WTC11 (cell line): ENCODE data around the gene NAA20. TPM values are rescaled to one million over a fixed set of nuclear protein-coding genes. Genes with fewer than 3 reads are reported as not detected.

Source experiments
- ATAC-seq: fragments of 200-7000 bp; cut with Tn5 transposase; 2 replicates; pipeline ENCODE4 v1.10.0; 2021; ENCODE audit warnings: mild to moderate bottlenecking, moderate library complexity
- CTCF ChIA-PET: fragments of 300-600 bp; sonication (Branson Sonifier 250); formaldehyde crosslinking; loops from one replicate; lab custom pipeline; 2021; ENCODE audit warnings: antibody characterized with exemption; lab: Charles Lee
- POLR2A ChIA-PET: fragments of 350-600 bp; sonication (Branson Sonifier 250); formaldehyde crosslinking; loops from one replicate; lab custom pipeline; 2021; ENCODE audit warnings: antibody characterized with exemption; lab: Charles Lee
- DNase-seq: peaks from one replicate; pipeline ENCODE4 v3.0.0; 2021; ENCODE audit warnings: low spot score
- H3K27ac Mint-ChIP-seq: 2 replicates; pipeline ENCODE4 v1.8.0; 2021; ENCODE audit warnings: mixed read lengths
- H3K27me3 Mint-ChIP-seq: 2 replicates; pipeline ENCODE4 v1.8.0; 2021; ENCODE audit warnings: low read depth, mild to moderate bottlenecking, moderate library complexity, mixed read lengths
- H3K36me3 Mint-ChIP-seq: 2 replicates; pipeline ENCODE4 v1.8.0; 2021; ENCODE audit warnings: mixed read lengths
- H3K4me1 Mint-ChIP-seq: 2 replicates; pipeline ENCODE4 v1.8.0; 2022; ENCODE audit warnings: mixed read lengths
- H3K4me3 Mint-ChIP-seq: 2 replicates; pipeline ENCODE4 v1.8.0; 2021; ENCODE audit warnings: mild to moderate bottlenecking, moderate library complexity, mixed read lengths
- H3K9me3 Mint-ChIP-seq: 2 replicates; pipeline ENCODE4 v1.8.0; 2021; ENCODE audit warnings: mixed read lengths
- AFF4 ChIP-seq: sonication (generic); formaldehyde crosslinking; IDR thresholded peaks from 2 replicates; pipeline ENCODE4 v1.8.1; 2023; ENCODE audit warnings: mild to moderate bottlenecking, missing genetic modification reagents, borderline replicate concordance
- ATF1 ChIP-seq: sonication (generic); formaldehyde crosslinking; IDR thresholded peaks from 2 replicates; pipeline ENCODE4 v1.8.1; 2023; ENCODE audit warnings: mild to moderate bottlenecking, moderate library complexity, missing genetic modification reagents
- E2F5 ChIP-seq: sonication (generic); formaldehyde crosslinking; IDR thresholded peaks from 2 replicates; pipeline ENCODE4 v1.8.1; 2022; ENCODE audit warnings: mild to moderate bottlenecking, moderate library complexity, missing genetic modification reagents
- ELF4 ChIP-seq: sonication (generic); formaldehyde crosslinking; IDR thresholded peaks from 2 replicates; pipeline ENCODE4 v1.8.1; 2022; ENCODE audit warnings: low read depth, mild to moderate bottlenecking, moderate library complexity, missing genetic modification reagents
- ESRRA ChIP-seq: sonication (generic); formaldehyde crosslinking; IDR thresholded peaks from 2 replicates; pipeline ENCODE4 v1.8.1; 2022; ENCODE audit warnings: mild to moderate bottlenecking, missing genetic modification reagents, borderline replicate concordance
- FOXK1 ChIP-seq: sonication (generic); formaldehyde crosslinking; IDR thresholded peaks from 2 replicates; pipeline ENCODE4 v1.8.0; 2022; ENCODE audit warnings: mild to moderate bottlenecking, moderate library complexity, missing genetic modification reagents
- GRHL2 ChIP-seq: fragments of 250-450 bp; sonication (Bioruptor Pico); IDR thresholded peaks from 2 replicates; pipeline ENCODE4 v1.8.0; 2022; ENCODE audit warnings: mild to moderate bottlenecking, moderate library complexity; ENCODE audit not compliant: insufficient replicate concordance, severe bottlenecking
- IRF1 ChIP-seq: sonication (generic); formaldehyde crosslinking; IDR thresholded peaks from 2 replicates; pipeline ENCODE4 v1.8.0; 2023; ENCODE audit warnings: missing genetic modification reagents
- JAZF1 ChIP-seq: fragments of 250-450 bp; sonication (Bioruptor Pico); IDR thresholded peaks from 2 replicates; pipeline ENCODE4 v1.9.0; 2021; ENCODE audit warnings: moderate library complexity, mild to moderate bottlenecking, inconsistent platforms
- MLX ChIP-seq: sonication (generic); formaldehyde crosslinking; IDR thresholded peaks from 2 replicates; pipeline ENCODE4 v1.8.1; 2023; ENCODE audit warnings: mild to moderate bottlenecking, missing genetic modification reagents, moderate library complexity
- MYBL2 ChIP-seq: sonication (generic); formaldehyde crosslinking; IDR thresholded peaks from 2 replicates; pipeline ENCODE4 v1.8.1; 2023; ENCODE audit warnings: mild to moderate bottlenecking, moderate library complexity, missing genetic modification reagents
- NFE2L1 ChIP-seq: sonication (generic); formaldehyde crosslinking; IDR thresholded peaks from 2 replicates; pipeline ENCODE4 v1.8.1; 2023; ENCODE audit warnings: missing genetic modification reagents
- PRRX2 ChIP-seq: fragments of 250-450 bp; sonication (Bioruptor Pico); IDR thresholded peaks from 2 replicates; pipeline ENCODE4 v1.8.0; 2021; ENCODE audit warnings: mild to moderate bottlenecking
- SMAD4 ChIP-seq: sonication (generic); formaldehyde crosslinking; IDR thresholded peaks from 2 replicates; pipeline ENCODE4 v1.8.0; 2022; ENCODE audit warnings: mild to moderate bottlenecking, missing genetic modification reagents
- TEAD1 ChIP-seq: sonication (generic); formaldehyde crosslinking; IDR thresholded peaks from 2 replicates; pipeline ENCODE4 v1.8.0; 2022; ENCODE audit warnings: mild to moderate bottlenecking, missing genetic modification reagents
- TEAD4 ChIP-seq: sonication (generic); formaldehyde crosslinking; IDR thresholded peaks from 2 replicates; pipeline ENCODE4 v1.8.0; 2022; ENCODE audit warnings: mild to moderate bottlenecking, missing genetic modification reagents
- TP53 ChIP-seq: sonication (generic); formaldehyde crosslinking; IDR thresholded peaks from 2 replicates; pipeline ENCODE4 v1.8.1; 2023; ENCODE audit warnings: mild to moderate bottlenecking, missing genetic modification reagents
- ZBTB43 ChIP-seq: sonication (generic); formaldehyde crosslinking; IDR thresholded peaks from 2 replicates; pipeline ENCODE4 v1.8.1; 2023; ENCODE audit warnings: mild to moderate bottlenecking, missing genetic modification reagents
- ZNF138 ChIP-seq: sonication (generic); formaldehyde crosslinking; conservative IDR thresholded peaks from 2 replicates; pipeline ENCODE4 v1.8.1; 2022; ENCODE audit warnings: mild to moderate bottlenecking, moderate library complexity, missing genetic modification reagents
- ZNF232 ChIP-seq: sonication (generic); formaldehyde crosslinking; IDR thresholded peaks from 2 replicates; pipeline ENCODE4 v1.8.0; 2022; ENCODE audit warnings: mild to moderate bottlenecking, missing genetic modification reagents
- ZNF281 ChIP-seq: sonication (generic); formaldehyde crosslinking; IDR thresholded peaks from 2 replicates; pipeline ENCODE4 v1.8.0; 2023; ENCODE audit warnings: mild to moderate bottlenecking, missing genetic modification reagents
- ZNF317 ChIP-seq: sonication (generic); formaldehyde crosslinking; IDR thresholded peaks from 2 replicates; pipeline ENCODE4 v1.8.1; 2023; ENCODE audit warnings: low read depth, mild to moderate bottlenecking, moderate library complexity, missing genetic modification reagents, borderline replicate concordance
- ZNF416 ChIP-seq: fragments of 250-450 bp; sonication (Bioruptor Pico); IDR thresholded peaks from 2 replicates; pipeline ENCODE4 v1.9.0; 2021; ENCODE audit warnings: mild to moderate bottlenecking, inconsistent platforms
- total RNA-seq: library from RNA; stranded (reverse); gene quantifications from 3 replicates; pipeline ENCODE4 v1.2.3, GENCODE V29; 2021

The NAA20 gene
- total RNA-seq, 1 experiment from 2014 or later = 34.0 TPM

- ATAC-seq = no peak
- ChIA-PET CTCF (no interaction called here), POLR2A (no interaction called here)
- H3K4me1 Mint-ChIP-seq = peaks cover 31% of the 10 kb centered on the region
- H3K27me3 Mint-ChIP-seq = no peaks in the 10 kb centered on the region
- no peaks in the 10 kb centered on the region for H3K9me3 Mint-ChIP-seq
- no peak overlapping the region for H3K4me3 Mint-ChIP-seq
- no peak overlapping the region for H3K27ac Mint-ChIP-seq
- DNase-seq = no peak
- H3K36me3 Mint-ChIP-seq = no peaks in the 10 kb centered on the region
- TF ChIP-seq ZNF281 (CRISPR knock-in tag) = no peak
- no peak for TF ChIP-seq FOXK1
- TF ChIP-seq ZNF317 (CRISPR knock-in tag) = no peak
- no peak for TF ChIP-seq MYBL2 (CRISPR knock-in tag)
- no peak for TF ChIP-seq SMAD4 (CRISPR knock-in tag)
- TF ChIP-seq TP53 = no peak
- TF ChIP-seq ESRRA (CRISPR knock-in tag) = no peak
- no peak for TF ChIP-seq TEAD4
- TF ChIP-seq AFF4 (CRISPR knock-in tag) = no peak
- TF ChIP-seq TEAD1 = no peak
Measured at GRCh38 chr20:19990850-19991249, 26.3 kb upstream of the NAA20 start.

- Mint-ChIP-seq H3K4me1 (peaks cover 31% of the 10 kb centered on the region), H3K9me3 (no peaks in the 10 kb centered on the region), H3K27me3 (no peaks in the 10 kb centered on the region), H3K4me3 (no peak overlapping the region), H3K36me3 (no peaks in the 10 kb centered on the region), H3K27ac (no peak overlapping the region)
- ATAC-seq (no peak), DNase-seq (no peak)
- CTCF ChIA-PET = no interaction called here
- TF ChIP-seq ZNF281 (CRISPR knock-in tag) = no peak
- TF ChIP-seq IRF1 (CRISPR knock-in tag) = no peak
- no peak for TF ChIP-seq ELF4 (CRISPR knock-in tag)
- TF ChIP-seq E2F5 (CRISPR knock-in tag) = no peak
- TF ChIP-seq ZNF232 = no peak
- no peak for TF ChIP-seq MLX (CRISPR knock-in tag)
- TF ChIP-seq ZNF138 (CRISPR knock-in tag) = no peak
- TF ChIP-seq NFE2L1 = no peak
- no peak for TF ChIP-seq ZBTB43 (CRISPR knock-in tag)
- TF ChIP-seq PRRX2 (CRISPR knock-in tag) = no peak
- no peak for TF ChIP-seq ZNF416 (CRISPR knock-in tag)
- no peak for TF ChIP-seq ATF1
- no peak for TF ChIP-seq JAZF1 (CRISPR knock-in tag)
- no peak for TF ChIP-seq GRHL2 (CRISPR knock-in tag)
- POLR2A ChIA-PET = no interaction called here
Measured at GRCh38 chr20:19991308-19991707, 25.9 kb upstream of the NAA20 start.
